GM18868 (cell line): Measurements from ENCODE around the gene MYL6.
"Not testable (repeated sequence)": the region's sequence is repeated elsewhere in the genome, so short reads cannot be mapped to it uniquely, and the experiment has no call there.

Experiments
- ATAC-seq: cut with Tn5 transposase; IDR thresholded peaks from one replicate; pipeline ENCODE4 v1.9.1; 2021; ENCODE audit warnings: mild to moderate bottlenecking, moderate library complexity; ENCODE audit not compliant: unreplicated experiment

MYL6 gene

DNA sequence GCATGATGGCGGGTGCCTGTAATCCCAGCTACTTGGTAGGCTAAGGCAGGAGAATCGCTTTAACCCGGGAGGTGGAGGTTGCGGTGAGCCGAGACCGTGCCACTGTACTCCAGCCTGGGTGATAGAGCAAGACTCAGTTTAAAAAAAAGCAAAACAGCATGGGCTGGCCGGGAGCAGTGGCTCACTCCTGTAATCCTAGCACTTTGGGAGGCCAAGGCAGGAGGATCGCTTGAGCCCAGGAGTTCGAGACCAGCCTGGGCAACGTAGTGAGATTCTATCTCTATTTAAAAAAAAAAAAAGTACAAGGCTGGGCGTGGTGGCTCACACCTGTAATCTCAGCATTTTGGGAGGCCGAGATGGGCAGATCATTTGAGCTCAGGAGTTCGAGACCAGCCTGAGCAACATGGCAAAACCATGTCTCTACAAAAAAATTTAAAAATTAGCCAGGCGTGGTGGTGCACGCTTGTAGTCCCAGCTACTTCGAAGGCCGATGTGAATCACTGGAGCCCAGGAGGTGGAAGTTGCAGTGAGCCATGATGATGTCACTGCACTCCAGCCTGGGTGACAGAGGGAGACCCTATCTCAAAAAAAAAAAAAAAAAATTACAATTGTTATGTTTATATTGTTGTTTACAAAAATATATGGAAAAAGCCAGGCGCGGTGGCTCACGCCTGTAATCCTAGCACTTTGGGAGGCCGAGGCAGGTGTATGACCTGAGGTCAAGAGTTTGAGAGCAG is 1.5 kb upstream of the MYL6 start:
- ATAC-seq: not testable (repeated sequence)

DNA sequence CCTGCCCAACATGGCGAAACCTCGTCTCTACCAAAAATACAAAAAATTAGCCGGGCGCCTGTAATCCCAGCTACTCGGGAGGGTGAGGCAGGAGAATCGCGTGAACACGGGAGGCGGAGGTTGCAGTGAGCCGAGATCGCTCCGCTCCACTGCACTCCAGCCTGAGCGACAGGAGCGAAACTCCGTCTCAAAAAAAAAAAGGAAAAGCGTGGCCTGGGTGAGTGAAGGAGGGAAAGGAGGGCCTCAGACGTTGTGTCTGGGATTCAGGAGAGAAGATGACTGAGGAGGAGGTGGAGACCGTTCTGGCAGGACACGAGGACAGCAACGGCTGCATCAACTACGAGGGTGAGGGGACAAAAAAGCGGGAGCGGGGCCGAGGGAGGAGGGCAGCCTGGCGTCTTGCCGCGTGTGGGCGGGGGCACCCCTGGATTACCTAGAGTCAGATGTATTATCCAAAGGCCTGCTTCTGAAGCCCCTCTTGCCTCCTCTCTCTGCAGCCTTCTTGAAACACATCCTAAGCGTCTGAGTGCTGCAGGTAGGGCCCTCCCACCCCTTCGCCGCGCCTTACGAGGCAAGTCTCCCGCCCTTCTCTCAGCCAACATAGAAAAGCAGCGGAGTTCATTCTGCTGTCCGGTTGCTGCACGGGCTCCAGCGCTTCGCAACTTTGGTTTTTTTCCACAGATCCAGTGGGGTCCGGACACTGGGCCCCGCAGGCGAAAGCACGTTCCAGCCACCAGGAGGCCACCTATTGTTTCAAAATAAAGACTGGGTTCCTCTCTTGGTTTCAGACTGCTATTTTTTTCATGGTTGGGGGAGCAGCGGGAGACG is 744 bp upstream of the MYL6 start:
- ATAC-seq: peak; percentile 35

DNA sequence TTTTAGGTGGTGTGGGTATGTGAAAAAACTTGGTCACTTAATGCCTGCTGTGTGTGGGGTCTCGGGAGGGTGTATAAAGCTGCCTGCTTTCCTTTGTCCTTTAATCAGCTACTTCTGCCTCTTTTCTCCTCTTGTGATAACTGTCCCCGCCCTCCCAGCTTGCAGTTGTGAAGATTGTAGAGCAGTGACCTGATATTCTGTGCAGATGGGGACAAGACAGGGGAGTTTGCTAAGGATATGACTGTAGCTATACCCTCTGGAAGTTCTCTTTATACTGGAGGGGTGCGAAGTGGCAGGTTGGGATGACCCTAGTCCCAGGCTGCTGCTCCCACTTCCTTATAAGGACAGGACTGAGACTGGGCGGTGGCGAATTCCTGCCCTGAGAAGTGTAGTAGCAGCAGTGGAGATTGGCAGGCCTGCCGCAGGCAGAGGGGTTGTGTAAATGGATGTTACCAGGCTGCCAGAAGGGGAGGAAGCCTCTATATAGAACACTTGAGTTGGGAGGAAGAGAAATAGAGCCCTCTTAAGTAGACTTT is 835 bp downstream of the MYL6 start:
- no peak for ATAC-seq

DNA sequence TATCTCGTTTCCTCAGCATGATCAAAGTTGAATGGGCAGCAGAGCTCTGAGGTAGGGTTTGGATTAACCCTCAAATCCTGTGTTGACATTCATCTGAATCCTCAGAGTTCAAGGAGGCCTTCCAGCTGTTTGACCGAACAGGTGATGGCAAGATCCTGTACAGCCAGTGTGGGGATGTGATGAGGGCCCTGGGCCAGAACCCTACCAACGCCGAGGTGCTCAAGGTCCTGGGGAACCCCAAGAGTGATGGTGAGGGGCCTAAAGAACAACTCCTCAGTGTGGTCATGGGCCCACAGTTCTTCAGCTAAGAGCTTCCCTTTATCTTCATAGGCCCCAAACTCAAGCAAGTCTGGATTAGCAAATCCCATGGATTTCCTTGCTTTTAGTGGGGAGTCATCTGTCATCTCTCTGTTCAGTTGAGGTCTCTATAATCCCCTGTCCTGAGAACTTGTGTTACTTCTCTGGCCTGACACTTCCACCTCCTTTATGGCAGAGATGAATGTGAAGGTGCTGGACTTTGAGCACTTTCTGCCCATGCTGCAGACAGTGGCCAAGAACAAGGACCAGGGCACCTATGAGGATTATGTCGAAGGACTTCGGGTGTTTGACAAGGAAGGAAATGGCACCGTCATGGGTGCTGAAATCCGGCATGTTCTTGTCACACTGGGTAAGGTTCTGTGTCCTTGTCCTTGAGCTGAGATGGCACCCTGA is 1.5 kb downstream of the MYL6 start:
- ATAC-seq: no peak

DNA sequence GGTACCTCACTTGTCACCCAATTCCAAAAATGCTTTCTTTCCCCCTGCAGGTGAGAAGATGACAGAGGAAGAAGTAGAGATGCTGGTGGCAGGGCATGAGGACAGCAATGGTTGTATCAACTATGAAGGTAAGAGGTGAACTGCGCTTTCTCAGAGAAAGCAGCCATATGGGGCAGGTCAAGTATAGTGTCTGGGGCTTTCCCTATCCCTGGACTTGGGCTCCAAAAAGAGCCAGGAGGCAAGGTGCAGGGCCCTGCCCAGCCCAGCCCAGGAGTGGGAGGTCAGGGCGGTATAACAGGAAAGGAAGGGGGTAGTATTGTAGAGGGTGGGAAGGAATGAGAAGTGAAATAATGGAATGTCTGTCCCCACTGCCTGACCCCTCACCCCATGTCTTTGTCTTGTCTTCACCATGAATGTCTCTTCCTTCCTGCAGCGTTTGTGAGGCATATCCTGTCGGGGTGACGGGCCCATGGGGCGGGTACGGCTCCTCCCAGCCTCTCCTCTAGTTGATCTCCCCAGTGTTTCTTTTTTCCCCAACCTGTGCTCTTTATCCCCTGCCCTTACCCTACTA is 2.1 kb downstream of the MYL6 start:
- ATAC-seq: no peak

DNA sequence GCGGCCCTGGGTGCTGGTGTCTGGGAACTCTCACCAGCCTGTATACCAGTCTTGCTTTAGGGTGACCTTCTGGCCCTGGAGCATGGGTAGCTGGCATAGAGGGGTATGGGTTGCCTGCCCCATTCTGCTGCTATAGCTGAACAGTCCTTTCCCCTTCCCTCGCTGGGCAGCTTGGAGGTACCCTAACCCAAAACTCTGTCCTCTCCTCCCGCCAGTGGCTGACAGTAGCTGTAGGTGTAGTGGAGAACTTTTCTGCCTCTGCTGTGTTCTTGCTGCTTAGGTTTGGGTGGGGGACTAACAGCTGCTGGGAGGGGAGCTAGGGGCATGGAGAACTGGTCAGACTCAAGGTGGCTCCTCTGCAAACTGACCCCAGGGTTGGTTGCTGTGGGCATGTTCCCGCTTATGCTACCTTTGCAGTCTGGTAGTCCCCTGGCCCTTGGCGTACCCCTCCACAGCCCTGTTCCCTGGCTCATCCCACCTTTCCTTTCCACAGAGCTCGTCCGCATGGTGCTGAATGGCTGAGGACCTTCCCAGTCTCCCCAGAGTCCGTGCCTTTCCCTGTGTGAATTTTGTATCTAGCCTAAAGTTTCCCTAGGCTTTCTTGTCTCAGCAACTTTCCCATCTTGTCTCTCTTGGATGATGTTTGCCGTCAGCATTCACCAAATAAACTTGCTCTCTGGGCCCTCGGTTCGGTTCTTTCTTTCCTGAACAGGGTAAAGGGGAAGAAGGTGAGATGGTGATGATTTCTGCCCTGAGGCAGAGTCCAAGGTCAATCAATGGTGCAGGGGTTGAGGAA is 2.9 kb downstream of the MYL6 start:
- ATAC-seq: no peak

DNA sequence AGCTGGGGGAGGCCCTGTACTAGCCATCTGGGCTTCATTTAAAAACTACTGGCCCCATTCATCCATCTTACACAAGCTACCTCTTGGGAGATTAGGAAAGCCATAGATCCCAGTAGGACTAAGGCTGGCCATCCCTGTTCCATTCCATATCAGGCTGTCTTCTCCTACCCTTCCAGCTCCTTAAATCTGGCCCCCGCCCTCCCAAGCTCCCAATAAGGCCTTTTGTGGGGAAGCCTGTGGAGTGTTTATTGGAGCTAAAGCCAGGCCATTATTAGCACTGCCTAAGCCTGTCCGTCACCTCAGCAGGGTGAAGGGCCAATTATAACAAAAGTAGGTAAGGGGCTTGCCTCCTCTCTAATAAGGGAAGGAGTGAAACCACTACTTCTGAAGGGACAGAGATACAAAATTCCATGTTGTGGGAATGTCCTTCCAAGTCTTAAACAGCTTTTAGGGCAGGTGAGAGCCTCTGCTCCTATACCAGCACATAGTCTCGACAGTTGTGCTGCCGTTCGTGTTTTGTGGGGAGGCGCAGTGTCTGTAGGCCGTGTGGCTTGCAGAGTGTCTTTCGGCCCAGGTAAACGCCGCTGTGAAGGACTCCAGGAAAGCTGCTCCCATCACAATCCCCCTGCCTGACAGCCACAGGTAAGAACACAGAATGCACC is 3.7 kb downstream of the MYL6 start:
- no peak for ATAC-seq

DNA sequence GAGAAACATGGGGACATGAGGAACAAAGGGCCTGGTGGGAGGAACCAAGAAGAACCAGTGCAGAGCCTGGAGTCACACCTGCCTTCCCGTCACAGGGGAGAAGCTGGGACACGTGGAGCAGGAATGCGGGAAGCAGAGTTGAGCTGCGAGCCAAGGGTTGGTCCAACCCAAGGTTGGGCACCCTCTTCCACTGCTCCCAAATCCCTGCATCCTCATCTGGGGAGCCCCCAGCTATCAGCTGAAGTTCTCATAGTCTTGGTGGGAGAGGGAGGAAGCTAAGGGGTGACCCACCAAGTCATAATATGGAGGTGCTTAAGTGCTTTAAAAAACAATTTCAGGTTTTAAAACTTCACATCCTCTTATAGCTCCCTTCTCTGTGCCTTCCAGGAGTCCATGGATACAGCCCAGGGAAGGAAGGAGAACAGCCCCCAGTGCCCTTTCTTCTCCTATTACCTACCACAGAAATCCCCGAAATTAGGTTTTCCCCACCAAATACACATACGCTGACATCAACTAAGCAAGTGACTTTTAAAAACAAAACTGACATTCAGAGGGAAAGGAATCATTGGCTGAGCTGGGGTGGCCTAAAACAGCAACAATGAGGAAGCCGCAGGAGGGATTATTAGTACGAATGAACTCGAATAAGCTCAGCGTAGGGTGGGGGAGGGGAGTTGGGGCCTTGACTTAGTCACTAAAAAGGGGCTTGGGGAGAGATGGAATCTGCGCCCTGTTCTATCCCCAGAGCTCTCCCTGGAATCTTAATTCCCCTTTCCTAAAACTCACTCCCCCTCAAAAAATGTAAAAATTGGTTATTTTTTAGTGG is 4.5 kb downstream of the MYL6 start:
- no peak for ATAC-seq

DNA sequence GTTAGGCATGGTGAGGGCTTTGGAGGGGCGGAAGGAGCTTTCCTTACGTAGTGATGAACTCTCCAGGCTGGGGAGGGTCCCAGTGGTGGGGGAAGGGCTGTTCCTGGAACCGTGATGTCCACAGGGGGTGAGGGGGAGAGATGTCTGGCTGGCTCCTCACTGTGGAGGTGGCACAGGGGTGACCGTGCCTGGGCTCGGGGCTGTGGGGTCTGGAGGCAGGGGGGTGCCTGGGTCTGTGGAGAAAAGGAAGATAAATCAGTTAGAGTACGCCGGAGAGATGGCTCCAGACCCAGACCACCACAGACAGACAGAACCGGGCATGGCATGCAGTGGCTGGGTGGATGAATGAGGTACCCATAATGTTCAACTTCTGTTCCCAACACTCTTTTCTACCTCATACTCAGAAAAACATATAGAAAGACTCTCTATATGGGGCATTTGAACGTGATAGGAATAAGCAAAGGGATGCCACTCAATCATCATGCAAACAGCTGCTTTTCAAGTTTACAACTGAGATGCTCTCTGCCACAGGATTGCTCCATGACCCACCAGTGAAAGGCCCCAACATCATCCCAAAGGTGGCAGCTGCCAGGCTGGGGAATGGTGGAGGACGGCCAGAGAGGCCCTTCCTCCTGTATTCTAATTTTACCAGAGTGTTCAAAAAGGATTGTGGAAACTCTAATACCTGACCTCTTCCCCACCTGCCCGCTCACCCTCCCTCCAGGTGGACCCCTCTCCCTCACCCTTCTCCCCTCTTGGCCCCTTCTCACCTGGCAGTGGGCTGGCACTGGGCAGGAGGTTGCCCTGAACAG is 5.6 kb downstream of the MYL6 start:
- ATAC-seq: no peak

DNA sequence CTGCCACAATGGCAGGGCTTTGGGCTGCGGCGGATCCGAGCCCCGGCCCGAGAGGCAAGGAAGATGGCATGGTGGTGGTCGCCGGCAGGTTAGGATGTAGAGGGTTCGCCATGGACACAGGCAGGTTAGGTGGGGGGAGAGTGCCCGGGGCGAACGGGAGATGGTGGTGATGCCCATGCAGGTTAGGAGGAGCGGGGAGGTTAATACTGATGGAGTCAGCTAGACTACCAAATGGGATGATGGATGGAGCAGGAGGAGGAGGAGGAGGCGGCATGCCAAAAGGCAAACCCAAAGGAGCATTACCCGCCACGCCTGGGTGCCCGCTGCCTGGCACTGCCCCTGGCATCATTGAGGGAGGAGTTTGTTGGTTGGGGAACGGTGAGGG is 6.2 kb downstream of the MYL6 start:
- no peak for ATAC-seq

DNA sequence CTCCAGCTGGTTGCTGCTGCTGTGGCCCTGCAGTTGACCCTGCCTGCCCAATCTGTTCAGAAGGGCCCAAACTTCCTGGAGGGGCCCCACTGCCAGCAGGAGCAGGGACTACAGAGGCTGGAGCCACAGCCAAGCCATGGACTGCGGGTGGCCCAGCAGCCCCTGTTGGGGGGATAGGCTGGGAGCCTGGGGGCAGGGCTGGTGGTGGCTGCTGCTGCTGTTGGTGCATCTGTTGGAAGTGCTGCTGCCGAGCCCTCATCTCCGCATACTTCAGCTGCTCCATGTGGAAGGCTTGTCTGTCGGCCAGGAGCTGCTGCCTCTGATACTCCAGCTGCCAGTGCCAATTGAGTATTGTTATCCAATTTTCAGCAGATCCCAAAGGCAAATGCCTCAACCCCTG is 7.2 kb downstream of the MYL6 start:
- no peak for ATAC-seq

DNA sequence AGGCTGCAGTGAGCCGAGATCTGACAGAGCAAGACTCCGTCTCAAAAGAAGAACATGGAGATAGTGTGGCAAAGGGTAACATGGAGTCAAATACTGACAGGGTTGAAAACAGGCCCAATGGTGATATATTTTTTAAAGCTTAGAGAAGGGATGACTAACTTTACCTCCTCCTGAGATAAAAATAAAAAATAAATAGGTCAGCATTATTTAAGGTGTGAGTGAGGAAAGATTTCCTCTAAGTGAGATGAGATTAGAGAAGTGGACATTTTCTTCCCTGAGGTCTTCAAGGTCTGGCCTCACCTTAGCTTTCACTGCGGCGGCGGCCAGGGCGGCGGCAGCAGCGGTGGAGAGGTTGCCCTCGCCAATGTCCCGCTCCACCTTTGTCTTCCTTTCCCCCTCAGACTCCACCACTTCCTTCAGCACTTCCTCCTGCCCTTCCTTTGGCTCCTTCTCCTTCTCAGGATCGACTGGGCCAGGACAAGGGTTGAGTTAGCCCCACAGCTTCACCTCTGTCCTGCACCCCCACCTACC is 11.1 kb downstream of the MYL6 start:
- no peak for ATAC-seq

DNA sequence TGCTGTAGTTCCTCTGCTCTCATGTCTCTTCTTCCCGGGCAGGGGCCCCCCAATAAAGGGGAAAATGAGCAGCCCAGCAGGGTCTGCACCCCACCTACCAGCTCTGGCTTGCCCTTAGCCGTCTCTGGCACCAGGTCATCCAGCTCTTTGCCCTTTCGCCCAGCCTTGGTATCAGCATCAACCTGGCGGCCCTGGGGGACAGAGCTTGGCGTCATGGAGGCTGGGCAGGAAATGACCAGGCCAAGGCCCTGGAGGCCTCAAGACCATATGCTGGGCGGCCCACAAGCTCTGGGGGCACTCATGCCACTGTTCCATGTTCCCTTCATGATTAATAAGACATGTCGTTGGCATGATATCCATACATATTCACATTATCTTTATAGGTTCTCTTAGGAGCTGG is 14.7 kb downstream of the MYL6 start:
- no peak for ATAC-seq

DNA sequence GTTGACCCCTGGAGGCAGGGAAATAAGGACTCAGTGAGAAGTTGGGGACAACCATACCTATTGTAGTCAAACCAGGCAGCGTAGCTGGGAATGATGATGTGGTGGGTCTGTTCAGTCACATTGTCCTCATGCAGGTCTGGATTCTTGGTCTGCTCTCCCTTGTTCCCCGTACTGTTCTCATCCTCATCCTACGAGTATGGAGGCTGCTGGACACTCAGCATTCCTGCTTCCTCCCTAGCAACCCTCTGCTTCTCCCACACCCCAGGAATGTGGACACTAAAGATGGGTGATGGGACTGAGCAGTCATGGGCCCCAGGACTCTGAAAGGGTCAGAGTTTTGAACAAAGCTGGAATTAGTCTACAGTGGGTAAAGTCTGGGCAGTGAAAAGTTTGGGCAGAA is 20.2 kb downstream of the MYL6 start:
- no peak for ATAC-seq

DNA sequence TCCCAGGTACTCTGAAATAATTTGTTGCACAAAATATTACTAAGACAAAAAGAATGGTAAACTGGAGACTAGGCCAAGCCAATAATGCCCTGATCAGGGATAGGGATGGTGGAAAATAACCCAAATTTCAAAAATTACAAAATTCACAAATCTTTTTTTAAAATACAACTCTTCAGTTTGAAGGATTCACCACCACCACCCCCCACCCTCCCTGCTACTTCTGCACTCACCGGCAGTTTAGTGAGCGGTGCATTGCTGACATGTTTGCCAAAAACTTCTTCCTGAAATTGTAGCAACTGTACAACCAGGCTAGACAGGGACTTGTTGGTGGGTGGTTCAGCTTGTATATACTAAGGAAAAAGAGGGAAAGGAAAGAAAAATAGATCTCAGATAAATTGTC is 28.8 kb downstream of the MYL6 start:
- no peak for ATAC-seq

DNA sequence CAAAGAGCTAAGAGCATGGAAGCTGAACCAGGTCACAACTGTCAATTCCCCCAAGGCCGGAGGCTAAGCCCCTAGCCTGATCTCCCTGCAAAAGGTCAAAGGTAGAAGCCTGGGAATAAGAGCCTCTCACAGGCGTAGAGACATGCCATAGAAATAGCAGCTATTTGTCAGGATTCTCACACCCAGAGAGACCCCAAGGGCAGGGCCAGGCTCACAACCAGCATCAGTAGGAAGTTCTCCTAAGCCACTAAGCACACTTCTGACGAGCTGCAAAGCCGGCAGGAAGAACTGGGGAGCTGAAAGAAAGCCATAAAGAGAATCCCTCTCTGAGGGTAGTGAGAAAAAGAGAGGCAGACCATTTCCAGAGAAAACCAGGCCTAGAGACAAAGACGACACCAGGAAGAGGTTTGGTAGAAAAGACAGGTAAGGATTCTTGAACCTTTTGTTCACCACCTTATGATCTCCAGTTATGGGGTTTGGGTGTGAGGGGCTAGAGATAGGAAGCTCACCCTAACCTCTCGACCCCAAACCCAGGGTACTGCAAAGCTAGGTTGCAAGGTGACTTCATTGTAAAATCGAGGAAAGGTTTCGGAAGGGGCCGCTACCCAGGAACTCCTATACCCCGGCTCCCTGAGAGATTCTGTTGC is 30.1 kb downstream of the MYL6 start:
- no peak for ATAC-seq

DNA sequence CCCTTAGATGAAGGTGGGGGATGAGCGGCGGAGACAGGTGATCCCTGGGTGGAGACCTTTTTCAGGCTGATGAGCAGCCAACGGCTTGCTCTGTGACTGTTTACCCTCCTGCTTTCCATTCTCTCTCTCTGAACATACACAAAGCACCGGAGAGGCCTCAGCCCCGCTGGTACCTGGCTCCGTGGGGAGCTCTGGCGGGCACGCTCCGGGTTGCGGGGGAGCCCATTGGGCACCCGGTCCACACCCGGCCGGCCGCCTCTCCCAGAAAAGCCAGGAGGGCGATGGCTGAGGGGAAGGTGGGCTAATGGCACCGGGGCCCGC is 30.6 kb downstream of the MYL6 start:
- no peak for ATAC-seq
